DND-41 (cell line): Measurements from ENCODE around the gene NKAPL.

Experiments used
- EZH2 ChIP-seq: IDR thresholded peaks from 3 replicates; pipeline ENCODE4 v1.6.1; 2012; ENCODE audit warnings: borderline replicate concordance, low read depth, mild to moderate bottlenecking, moderate library complexity, low read length, inconsistent platforms; ENCODE audit not compliant: severe bottlenecking
- TF ChIP-seq, protein P1 (sequence below): IDR thresholded peaks from 2 replicates; pipeline ENCODE4 v1.5.1; 2012; ENCODE audit warnings: borderline replicate concordance, low read length, moderate library complexity, mild to moderate bottlenecking; ENCODE audit not compliant: poor library complexity, severe bottlenecking; ENCODE audit errors: extremely low read depth

DNA sequence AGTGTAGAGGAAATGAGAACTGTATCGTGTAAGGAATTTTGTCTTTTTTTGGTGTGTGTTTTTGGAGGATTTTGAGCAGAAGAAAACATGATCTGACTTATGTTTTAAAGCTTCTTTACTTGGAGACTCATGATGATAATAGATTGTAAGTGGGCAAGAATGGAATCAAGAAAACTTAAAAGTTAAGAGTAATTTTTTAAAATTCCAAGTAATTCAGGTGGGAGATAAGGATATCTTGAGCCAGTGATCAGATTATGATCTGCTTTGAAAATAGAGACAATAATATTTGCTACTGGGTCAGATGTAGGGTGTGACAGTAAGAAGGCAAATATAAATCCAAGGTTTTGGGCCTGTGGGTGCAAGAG is 8.6 kb downstream of the NKAPL start:
- TF ChIP-seq, protein P1, sequence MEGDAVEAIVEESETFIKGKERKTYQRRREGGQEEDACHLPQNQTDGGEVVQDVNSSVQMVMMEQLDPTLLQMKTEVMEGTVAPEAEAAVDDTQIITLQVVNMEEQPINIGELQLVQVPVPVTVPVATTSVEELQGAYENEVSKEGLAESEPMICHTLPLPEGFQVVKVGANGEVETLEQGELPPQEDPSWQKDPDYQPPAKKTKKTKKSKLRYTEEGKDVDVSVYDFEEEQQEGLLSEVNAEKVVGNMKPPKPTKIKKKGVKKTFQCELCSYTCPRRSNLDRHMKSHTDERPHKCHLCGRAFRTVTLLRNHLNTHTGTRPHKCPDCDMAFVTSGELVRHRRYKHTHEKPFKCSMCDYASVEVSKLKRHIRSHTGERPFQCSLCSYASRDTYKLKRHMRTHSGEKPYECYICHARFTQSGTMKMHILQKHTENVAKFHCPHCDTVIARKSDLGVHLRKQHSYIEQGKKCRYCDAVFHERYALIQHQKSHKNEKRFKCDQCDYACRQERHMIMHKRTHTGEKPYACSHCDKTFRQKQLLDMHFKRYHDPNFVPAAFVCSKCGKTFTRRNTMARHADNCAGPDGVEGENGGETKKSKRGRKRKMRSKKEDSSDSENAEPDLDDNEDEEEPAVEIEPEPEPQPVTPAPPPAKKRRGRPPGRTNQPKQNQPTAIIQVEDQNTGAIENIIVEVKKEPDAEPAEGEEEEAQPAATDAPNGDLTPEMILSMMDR, result no peak
- TF ChIP-seq EZH2, result no peak
